Motor neuron (in vitro differentiated cells): ENCODE measurements around the gene INAVA. TPM values are rescaled to one million over a fixed set of nuclear protein-coding genes. Genes with fewer than 3 reads are reported as not detected.
A peak's percentile ranks its signal among the peaks of the same experiment; 100 is the strongest.

Experiments used
- ATAC-seq, 8 experiments: fragments of 200-7000 bp; cut with Tn5 transposase; replicated peaks in 6 of 8; 2 replicates each; pipeline ENCODE4 v1.8.0; 2021; ENCODE audit warnings: mild to moderate bottlenecking in 8 of 8, moderate library complexity in 8 of 8
- H3K27ac ChIP-seq, 2 donors: fragments of 250-450 bp; sonication (Bioruptor Pico); 2 replicates each; pipeline ENCODE4 v1.9.0; 2021; ENCODE audit warnings: antibody characterized with exemption in 2 of 2, mild to moderate bottlenecking in 2 of 2, moderate library complexity in 1 of 2
- H3K4me1 ChIP-seq, 2 donors: fragments of 250-450 bp; sonication (Bioruptor Pico); replicated peaks in 1 of 2; 2 replicates each; pipeline ENCODE4 v1.6.1; 2021; ENCODE audit warnings: antibody characterized with exemption in 2 of 2, mild to moderate bottlenecking in 2 of 2, moderate library complexity in 1 of 2
- H3K4me3 ChIP-seq, 5 donors: fragments of 250-450 bp; sonication (Bioruptor Pico); 2 replicates each; pipeline ENCODE4 v1.9.0; 2021; ENCODE audit warnings: antibody characterized with exemption in 5 of 5, mild to moderate bottlenecking in 5 of 5, moderate library complexity in 4 of 5
- WGBS, 10 experiments: fragments of 450-650 bp; shearing (Covaris generic); methylation state at CpG; one replicate each; pipeline ENCODE4 v1.0.0; 2022; 5-methylcytosine and 5-hydroxymethylcytosine counted together
- in situ Hi-C, 9 experiments: fragments of 400-800 bp; cut with MboI; loops; one replicate each; pipeline ENCODE4 v1.15.0; 2021; ENCODE audit warnings: low sequenced_read_pairs in 9 of 9, low pct_unique_long_range_greater_than_20kb in 2 of 9; ENCODE audit not compliant: unreplicated experiment in 9 of 9
- total RNA-seq, 8 experiments: library from RNA; unstranded; fragments of 300-600 nt; gene quantifications; 2 replicates each; pipeline versions ENCODE4 v1.2.3 to v1.2.4, GENCODE V29; 2022

Gene INAVA
- total RNA-seq, 8 experiments from 2014 or later: 0.22 to 19.9 (median 2.1) TPM

- in situ Hi-C loops: no loop called here
- Histone ChIP-seq H3K4me1 (no peaks in the 10 kb centered on the region), H3K27ac (no peak overlapping the region), H3K4me3 (no peak overlapping the region)
- ATAC-seq: peak in 3 of 8 experiments; percentile 8 to 26 (median 9)
- 24 to 100% (median 74%) methylated on average over 1 to 10 of the region's 11 CpGs; no CpG with 5 or more reads in 1 of the 10 experiments for WGBS, 10 experiments
Measured at GRCh38 chr1:200867018-200867811, 27.5 kb upstream of the INAVA start.

- ATAC-seq: no peak
- WGBS, 10 experiments: 68 to 100% (median 93%) methylated on average over 2 to 5 of the region's 5 CpGs
- in situ Hi-C loops: no loop called here
- Histone ChIP-seq H3K4me1 (peaks cover 4 to 8% of the 10 kb centered on the region in 2 donors), H3K27ac (no peak overlapping the region), H3K4me3 (no peak overlapping the region)
Measured at GRCh38 chr1:200869376-200869752, 25.3 kb upstream of the INAVA start.

DNA sequence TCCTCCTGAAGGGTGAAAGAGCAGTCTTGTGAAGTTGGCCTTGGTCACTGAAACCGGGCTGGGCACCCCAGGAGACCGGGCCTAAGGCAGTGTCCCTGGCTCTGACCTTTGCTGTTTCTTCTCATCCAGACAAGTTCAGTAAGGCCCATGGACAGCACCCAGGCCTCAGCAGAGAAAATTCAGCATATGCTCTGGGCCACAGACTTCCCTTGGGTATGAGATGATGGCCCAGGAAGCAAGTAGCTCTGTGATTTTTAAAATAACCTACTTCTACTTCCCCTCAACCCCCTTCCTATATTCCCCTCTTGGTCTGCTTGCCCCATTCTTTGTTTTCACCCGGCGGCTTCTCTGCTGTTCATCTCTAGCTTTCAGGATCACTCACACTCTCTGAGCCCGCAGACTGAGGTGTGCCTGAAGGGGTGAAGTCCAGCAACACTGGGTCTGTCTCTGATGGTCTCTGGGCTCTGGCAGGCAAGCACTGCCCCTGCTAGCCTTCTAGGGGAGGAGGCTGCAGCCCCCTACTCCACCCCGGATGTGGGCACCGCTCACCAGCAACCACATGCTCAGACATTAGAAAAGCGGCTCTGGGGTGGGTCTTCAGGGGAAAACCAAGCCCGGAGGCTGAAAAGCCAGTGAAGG is 24.8 kb upstream of the INAVA start:
- Histone ChIP-seq H3K4me3 (no peak overlapping the region), H3K27ac (no peak overlapping the region), H3K4me1 (peaks cover 4 to 8% of the 10 kb centered on the region in 2 donors)
- WGBS, 10 experiments: 55 to 100% (median 90%) methylated on average over 2 to 7 of the region's 9 CpGs; no CpG with 5 or more reads in 4 of the 10 experiments
- ATAC-seq: no peak
- in situ Hi-C loops: no loop called here

- in situ Hi-C loops: no loop called here
- H3K4me3 ChIP-seq: peak within 1 kb of the TSS in 2 of 5 donors; percentile 7 to 10
- WGBS, 10 experiments: 80 to 100% (median 83%) methylated on average over 1 to 7 of the region's 23 CpGs; no CpG with 5 or more reads in 5 of the 10 experiments
- H3K27ac ChIP-seq: no peak within 1 kb of the TSS
- H3K4me1 ChIP-seq: peaks cover 4 to 8% of the 10 kb centered on the region in 2 donors
- ATAC-seq: peak in 3 of 8 experiments; percentile 6 to 40 (median 37)
Measured at GRCh38 chr1:200872446-200873115, 22.1 kb upstream of the INAVA start, which contains the start of gene GPR25. Gene GPR25 (plus strand): TSS chr1:200872981. CDS start chr1:200873038, 57 bp downstream.

DNA sequence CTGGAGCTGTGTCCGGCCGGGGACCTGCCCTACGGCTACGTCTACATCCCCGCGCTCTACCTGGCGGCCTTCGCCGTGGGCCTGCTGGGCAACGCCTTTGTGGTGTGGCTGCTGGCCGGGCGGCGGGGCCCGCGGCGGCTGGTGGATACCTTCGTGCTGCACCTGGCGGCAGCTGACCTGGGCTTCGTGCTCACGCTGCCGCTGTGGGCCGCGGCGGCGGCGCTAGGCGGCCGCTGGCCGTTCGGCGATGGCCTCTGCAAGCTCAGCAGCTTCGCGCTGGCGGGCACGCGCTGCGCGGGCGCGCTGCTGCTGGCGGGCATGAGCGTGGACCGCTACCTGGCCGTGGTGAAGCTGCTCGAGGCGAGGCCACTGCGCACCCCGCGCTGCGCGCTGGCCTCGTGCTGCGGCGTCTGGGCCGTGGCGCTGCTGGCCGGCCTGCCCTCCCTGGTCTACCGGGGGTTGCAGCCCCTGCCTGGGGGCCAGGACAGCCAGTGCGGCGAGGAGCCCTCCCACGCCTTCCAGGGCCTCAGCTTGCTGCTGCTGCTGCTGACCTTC is 21.5 kb upstream of the INAVA start:
- Histone ChIP-seq H3K4me1 (peaks cover 4 to 8% of the 10 kb centered on the region in 2 donors), H3K27ac (no peak overlapping the region), H3K4me3 (peak overlapping the region in 2 of 5 donors; percentile 7 to 10)
- in situ Hi-C loops: no loop called here
- peak in 7 of 8 experiments; percentile 11 to 85 (median 62) for ATAC-seq
- 9 to 53% (median 19%) methylated on average over 6 to 49 of the region's 61 CpGs; no CpG with 5 or more reads in 7 of the 10 experiments for WGBS, 10 experiments

DNA sequence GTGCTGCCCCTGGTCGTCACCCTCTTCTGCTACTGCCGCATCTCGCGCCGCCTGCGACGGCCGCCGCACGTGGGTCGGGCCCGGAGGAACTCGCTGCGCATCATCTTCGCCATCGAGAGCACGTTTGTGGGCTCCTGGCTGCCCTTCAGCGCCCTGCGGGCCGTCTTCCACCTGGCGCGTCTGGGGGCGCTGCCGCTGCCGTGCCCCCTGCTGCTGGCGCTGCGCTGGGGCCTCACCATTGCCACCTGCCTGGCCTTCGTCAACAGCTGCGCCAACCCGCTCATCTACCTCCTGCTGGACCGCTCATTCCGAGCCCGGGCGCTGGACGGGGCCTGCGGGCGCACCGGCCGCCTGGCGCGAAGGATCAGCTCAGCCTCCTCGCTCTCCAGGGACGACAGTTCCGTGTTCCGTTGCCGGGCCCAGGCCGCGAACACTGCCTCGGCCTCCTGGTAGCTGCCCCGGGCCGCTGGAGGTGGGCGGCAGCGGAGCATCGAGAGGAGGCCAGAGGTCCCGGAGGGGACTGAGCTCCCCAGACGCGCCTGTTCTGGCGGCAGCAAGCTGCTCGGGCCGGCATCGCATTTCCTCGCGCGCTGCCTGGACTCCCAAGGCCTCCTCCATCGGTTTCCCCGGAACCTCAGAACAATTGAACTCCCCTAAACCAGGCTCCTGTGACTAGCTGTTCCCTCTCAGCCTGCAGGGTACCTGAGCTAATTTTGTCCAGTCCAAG is 20.9 kb upstream of the INAVA start:
- in situ Hi-C loops: no loop called here

DNA sequence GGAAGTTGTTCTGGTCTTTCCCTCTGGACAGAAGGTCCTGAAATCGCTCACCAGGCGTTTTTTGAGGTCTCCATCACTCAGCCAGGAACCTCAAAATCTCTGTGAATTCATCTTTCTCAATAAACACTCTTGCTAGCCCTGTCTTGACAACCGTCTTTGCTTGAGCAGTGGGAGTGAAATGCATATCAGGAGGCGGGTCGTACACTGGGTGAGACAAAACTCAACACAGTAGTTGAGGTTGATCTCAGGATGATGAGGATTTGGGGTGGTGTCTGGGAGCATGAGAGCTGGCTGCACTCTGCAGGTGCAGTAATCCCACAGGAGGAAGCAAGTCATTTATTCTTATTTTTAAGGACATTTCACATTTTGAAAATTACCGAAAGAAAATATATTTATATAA is 20.0 kb upstream of the INAVA start:
- H3K27ac ChIP-seq: no peak overlapping the region
- in situ Hi-C loops: no loop called here
- ATAC-seq: no peak
- 36 to 93% (median 81%) methylated on average over 3 to 6 of the region's 6 CpGs; no CpG with 5 or more reads in 3 of the 10 experiments for WGBS, 10 experiments
- no peak overlapping the region for H3K4me3 ChIP-seq
- peaks cover 4 to 8% of the 10 kb centered on the region in 2 donors for H3K4me1 ChIP-seq

More for the DNA sequence above, 20.9 kb upstream of the INAVA start:
- 15 to 100% (median 47%) methylated on average over 1 to 43 of the region's 66 CpGs; no CpG with 5 or more reads in 4 of the 10 experiments for WGBS, 10 experiments
- Histone ChIP-seq H3K4me3 (peak overlapping the region in 1 of 5 donors; percentile 10), H3K27ac (no peak overlapping the region), H3K4me1 (peaks cover 4 to 8% of the 10 kb centered on the region in 2 donors)
- peak in 6 of 8 experiments; percentile 20 to 31 (median 25) for ATAC-seq

DNA sequence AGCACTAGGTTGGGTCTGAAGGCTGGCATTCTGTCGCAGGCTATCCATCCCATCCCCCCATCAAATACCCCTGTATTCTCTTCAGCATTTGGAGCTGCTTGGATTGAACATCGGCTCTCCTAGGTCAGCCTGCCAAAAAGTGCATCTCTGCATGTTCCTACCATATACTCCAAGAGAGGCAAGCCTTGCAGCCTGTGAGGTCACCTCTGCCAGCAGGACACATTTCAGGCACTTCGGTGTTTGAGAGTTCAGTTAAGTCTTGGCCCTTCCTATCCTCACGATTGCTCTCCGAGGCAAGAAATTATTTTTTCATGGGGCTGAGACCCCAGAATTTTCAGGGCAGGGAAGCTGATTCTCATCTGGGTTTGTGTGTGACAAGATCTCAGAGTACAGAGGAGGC is 19.3 kb upstream of the INAVA start:
- ATAC-seq: no peak

DNA sequence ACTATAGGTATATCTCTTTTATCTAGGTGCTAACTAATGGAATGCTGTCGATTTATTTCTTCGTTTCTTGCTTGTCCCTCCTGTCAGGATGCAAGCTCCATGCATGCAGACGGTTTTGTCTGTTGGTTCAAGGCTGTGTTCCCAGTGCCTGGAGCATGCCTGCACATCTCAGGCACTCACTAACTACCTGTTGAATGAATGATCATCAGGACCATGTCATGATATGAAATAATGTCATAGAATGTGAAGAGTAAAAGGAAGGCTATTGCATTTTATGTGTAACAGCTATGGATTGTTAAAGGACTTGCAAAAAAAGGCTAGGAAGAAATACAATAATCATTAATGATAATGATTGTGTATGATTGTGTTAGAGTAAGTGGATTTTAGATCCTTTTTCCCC is 17.7 kb upstream of the INAVA start:
- H3K4me3 ChIP-seq: no peak overlapping the region
- 0 to 100% (median 69%) methylated on average over 1 to 3 of the region's 3 CpGs; no CpG with 5 or more reads in 3 of the 10 experiments for WGBS, 10 experiments
- peaks cover 4 to 12% of the 10 kb centered on the region in 2 donors for H3K4me1 ChIP-seq
- no peak for ATAC-seq
- H3K27ac ChIP-seq: no peak overlapping the region
- in situ Hi-C loops: no loop called here

More for the DNA sequence above, 19.3 kb upstream of the INAVA start:
- WGBS, 10 experiments: 36 to 100% (median 76%) methylated on average over 2 to 4 of the region's 5 CpGs; no CpG with 5 or more reads in 2 of the 10 experiments
- Histone ChIP-seq H3K4me1 (peaks cover 4 to 12% of the 10 kb centered on the region in 2 donors), H3K27ac (no peak overlapping the region), H3K4me3 (no peak overlapping the region)
- in situ Hi-C loops: no loop called here

GRCh38 chr1:200877839-200878551 is 16.7 kb upstream of the INAVA start:
- in situ Hi-C loops: no loop called here
- H3K4me3 ChIP-seq: no peak overlapping the region
- no peak for ATAC-seq
- 7 to 82% (median 72%) methylated on average over 1 to 6 of the region's 6 CpGs; no CpG with 5 or more reads in 2 of the 10 experiments for WGBS, 10 experiments
- no peak overlapping the region for H3K27ac ChIP-seq
- H3K4me1 ChIP-seq: peaks cover 2 to 11% of the 10 kb centered on the region in 2 donors

DNA sequence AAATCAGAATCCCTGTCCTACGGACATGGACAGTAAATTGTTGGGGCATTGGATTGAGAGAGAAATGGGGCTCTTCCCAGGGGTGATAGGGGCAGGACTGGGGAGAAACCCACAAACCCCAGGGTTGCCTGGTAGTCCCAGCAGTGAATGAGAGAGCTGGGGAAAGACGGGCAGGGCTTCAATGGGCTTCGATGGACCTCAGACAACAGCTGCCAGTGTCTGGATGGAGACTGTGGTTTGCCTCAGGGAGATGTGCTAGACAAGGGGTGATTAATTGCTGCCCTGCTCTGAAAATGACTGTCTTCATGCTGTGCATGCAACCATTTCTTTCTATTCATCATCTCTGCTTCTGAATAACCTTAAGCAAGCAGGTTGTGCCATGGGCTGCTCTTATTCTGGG is 14.5 kb upstream of the INAVA start:
- Histone ChIP-seq H3K4me1 (peaks cover 0 to 4% of the 10 kb centered on the region in 2 donors), H3K4me3 (no peak overlapping the region), H3K27ac (no peak overlapping the region)
- in situ Hi-C loops: no loop called here
- peak in 4 of 8 experiments; percentile 37 to 70 (median 42) for ATAC-seq
- WGBS, 10 experiments: 40 to 92% (median 71%) methylated on average over 1 to 2 of the region's 3 CpGs; no CpG with 5 or more reads in 3 of the 10 experiments
